Stromal cell of bone marrow (primary cell): ENCODE measurements around the gene C3orf18.
A peak's percentile ranks its signal among the peaks of the same experiment; 100 is the strongest.

Experiments
- DNase-seq: peaks from one replicate; pipeline ENCODE4 v3.0.0-alpha.2; 2012; ENCODE audit warnings: low read depth

Gene C3orf18

GRCh38 chr3:50580683-50581458 is 13.3 kb upstream of the C3orf18 start:
- no peak for DNase-seq

- DNase-seq, result no peak
Measured at GRCh38 chr3:50577348-50577747, 9.8 kb upstream of the C3orf18 start.

GRCh38 chr3:50575372-50575771 is 7.8 kb upstream of the C3orf18 start:
- no peak for DNase-seq

- no peak for DNase-seq
Measured at GRCh38 chr3:50574444-50574831, 6.9 kb upstream of the C3orf18 start.

- no peak for DNase-seq
Measured at GRCh38 chr3:50573566-50574443, 6.3 kb upstream of the C3orf18 start.

- no peak for DNase-seq
Measured at GRCh38 chr3:50572801-50573371, 5.3 kb upstream of the C3orf18 start.

- peak; percentile 48 for DNase-seq
Measured at GRCh38 chr3:50572158-50572557, 4.6 kb upstream of the C3orf18 start.

GRCh38 chr3:50571486-50571885 is 3.9 kb upstream of the C3orf18 start:
- DNase-seq, result no peak

GRCh38 chr3:50570508-50571279 is 3.1 kb upstream of the C3orf18 start:
- DNase-seq, result no peak

GRCh38 chr3:50568947-50569749 is 1.6 kb upstream of the C3orf18 start, which contains the start of gene HEMK1:
TSS of gene HEMK1 (plus strand) at chr3:50569522. CDS start at chr3:50571105, 1,583 bp downstream.
- peak; percentile 89 for DNase-seq

- DNase-seq, result no peak
Measured at GRCh38 chr3:50567011-50567385, 549 bp downstream of the C3orf18 start.

GRCh38 chr3:50564321-50564720 is 3.2 kb downstream of the C3orf18 start:
- no peak for DNase-seq

- DNase-seq, result no peak
Measured at GRCh38 chr3:50563867-50564266, 3.7 kb downstream of the C3orf18 start.

- DNase-seq, result peak; percentile 65
Measured at GRCh38 chr3:50562861-50563260, 4.7 kb downstream of the C3orf18 start.

- no peak for DNase-seq
Measured at GRCh38 chr3:50559702-50560101, 7.8 kb downstream of the C3orf18 start.

- DNase-seq, result no peak
Measured at GRCh38 chr3:50557915-50558314, 9.6 kb downstream of the C3orf18 start.

- DNase-seq, result no peak
Measured at GRCh38 chr3:50557106-50557505, 10.4 kb downstream of the C3orf18 start.

GRCh38 chr3:50554553-50554952 is 13.0 kb downstream of the C3orf18 start:
- DNase-seq, result no peak

- no peak for DNase-seq
Measured at GRCh38 chr3:50552598-50552997, 14.9 kb downstream of the C3orf18 start.

- DNase-seq, result no peak
Measured at GRCh38 chr3:50551681-50552435, 15.7 kb downstream of the C3orf18 start.
